ENCODE measurements around the gene KCNK17. TPM values are rescaled to one million over a fixed set of nuclear protein-coding genes. Genes with fewer than 3 reads are reported as not detected.

KCNK17 gene
- total RNA-seq, 4 donors from 2014 or later, result 0.79 to 2.3 (median 1.3) TPM; not detected in 1

DNA sequence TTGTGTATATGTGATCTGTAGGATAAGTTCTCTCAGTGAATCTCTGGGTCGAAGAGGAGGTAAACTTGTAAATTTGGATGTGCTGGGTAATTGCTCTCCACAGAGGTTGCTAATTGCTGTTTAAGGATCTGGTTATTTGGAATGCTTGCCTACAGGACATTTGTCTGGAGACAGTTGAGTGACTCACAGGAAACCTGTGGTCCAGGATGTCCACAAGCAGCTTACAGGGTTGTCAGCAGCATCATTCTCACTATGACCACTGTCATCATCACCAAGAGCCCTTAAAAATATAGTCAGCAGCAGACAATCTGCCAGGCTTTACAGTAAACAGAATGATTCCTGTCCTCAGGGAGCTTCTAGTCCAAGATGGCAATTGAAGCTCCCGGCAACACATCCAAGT lies 53.8 kb downstream of the KCNK17 start:
- H3K4me3 ChIP-seq, result no peak overlapping the region
- no peaks in the 10 kb centered on the region for H3K27me3 ChIP-seq
- TF ChIP-seq POLR2A (IDR thresholded peaks at IDR 0.05), result no peak
- TF ChIP-seq, protein P1, sequence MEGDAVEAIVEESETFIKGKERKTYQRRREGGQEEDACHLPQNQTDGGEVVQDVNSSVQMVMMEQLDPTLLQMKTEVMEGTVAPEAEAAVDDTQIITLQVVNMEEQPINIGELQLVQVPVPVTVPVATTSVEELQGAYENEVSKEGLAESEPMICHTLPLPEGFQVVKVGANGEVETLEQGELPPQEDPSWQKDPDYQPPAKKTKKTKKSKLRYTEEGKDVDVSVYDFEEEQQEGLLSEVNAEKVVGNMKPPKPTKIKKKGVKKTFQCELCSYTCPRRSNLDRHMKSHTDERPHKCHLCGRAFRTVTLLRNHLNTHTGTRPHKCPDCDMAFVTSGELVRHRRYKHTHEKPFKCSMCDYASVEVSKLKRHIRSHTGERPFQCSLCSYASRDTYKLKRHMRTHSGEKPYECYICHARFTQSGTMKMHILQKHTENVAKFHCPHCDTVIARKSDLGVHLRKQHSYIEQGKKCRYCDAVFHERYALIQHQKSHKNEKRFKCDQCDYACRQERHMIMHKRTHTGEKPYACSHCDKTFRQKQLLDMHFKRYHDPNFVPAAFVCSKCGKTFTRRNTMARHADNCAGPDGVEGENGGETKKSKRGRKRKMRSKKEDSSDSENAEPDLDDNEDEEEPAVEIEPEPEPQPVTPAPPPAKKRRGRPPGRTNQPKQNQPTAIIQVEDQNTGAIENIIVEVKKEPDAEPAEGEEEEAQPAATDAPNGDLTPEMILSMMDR (IDR thresholded peaks at IDR 0.05), result no peak
- no peaks in the 10 kb centered on the region for H3K4me1 ChIP-seq
- DNase-seq, result no peak
- H3K9me3 ChIP-seq, result no peaks in the 10 kb centered on the region
- intact Hi-C loops (cut with DNase I; ENCODE audit: low total_unique reads), result no loop called here
- H3K36me3 ChIP-seq, result no peaks in the 10 kb centered on the region
- H3K27ac ChIP-seq, result no peak overlapping the region

DNA sequence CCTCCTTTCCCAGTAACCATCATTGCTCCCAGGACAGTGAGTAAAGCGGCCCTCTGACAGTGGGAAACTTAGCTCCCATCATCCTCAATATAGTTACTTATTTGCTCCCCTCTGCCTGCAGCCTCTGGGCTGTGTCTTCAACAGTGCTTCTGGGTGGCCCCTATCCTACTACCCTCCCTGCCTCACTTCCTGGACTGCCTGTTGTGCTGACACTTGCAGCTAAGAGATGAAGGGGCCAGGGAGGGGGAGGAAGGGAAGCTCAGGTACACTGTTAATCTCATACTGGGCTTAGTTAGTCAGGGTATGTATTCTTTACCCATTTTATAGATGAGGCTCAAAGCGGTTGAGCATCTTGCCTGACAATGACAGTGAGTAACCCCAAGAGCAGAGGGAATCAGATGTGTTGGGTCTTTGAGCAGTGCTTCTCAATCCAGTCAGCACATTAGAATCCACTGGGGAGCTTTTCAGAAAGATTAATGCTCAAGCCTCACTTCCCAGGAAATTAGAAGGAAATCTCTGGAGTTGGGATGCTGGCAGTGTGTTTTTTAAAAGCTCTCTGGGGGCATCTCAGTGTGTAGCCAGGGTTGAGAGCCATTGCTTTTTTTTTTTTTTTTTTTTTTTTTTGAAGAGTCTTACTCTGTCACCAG lies 57.8 kb downstream of the KCNK17 start:
- DNase-seq, result no peak
- Histone ChIP-seq H3K36me3 (no peaks in the 10 kb centered on the region), H3K27ac (no peak overlapping the region), H3K4me1 (no peaks in the 10 kb centered on the region), H3K9me3 (no peaks in the 10 kb centered on the region), H3K27me3 (no peaks in the 10 kb centered on the region), H3K4me3 (no peak overlapping the region)
- no peak for TF ChIP-seq POLR2A (IDR thresholded peaks at IDR 0.05)
- TF ChIP-seq, protein P1 (IDR thresholded peaks at IDR 0.05), result no peak
- intact Hi-C loops (cut with DNase I; ENCODE audit: low total_unique reads), result no loop called here

DNA sequence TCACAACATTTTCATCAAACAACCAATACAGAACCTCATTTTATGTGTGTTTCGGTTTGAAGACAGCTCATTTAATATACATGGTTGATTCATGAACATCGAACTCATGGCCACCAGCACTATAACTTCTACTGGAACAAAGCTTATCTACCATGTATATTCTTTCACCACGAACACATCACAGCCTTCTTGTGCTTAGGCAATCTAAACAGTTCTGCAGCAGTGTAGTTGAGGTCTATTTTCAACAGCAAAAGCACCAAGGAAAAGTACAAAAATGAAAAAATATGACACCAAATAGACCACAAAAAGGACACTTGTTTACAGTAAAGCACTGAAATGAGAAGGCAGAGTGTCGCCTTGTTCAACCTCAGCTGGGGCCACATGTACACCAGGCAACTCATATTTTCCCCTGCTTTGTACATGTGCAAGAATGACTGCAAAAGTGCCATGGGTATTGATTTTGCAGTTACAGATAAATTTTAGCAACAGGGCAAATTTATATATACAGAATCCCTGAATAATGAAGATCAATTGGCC lies 59.2 kb downstream of the KCNK17 start:
- H3K9me3 ChIP-seq, result no peaks in the 10 kb centered on the region
- H3K4me1 ChIP-seq, result no peaks in the 10 kb centered on the region
- no peak overlapping the region for H3K4me3 ChIP-seq
- TF ChIP-seq, protein P1 (IDR thresholded peaks at IDR 0.05), result no peak
- no peak for TF ChIP-seq POLR2A (IDR thresholded peaks at IDR 0.05)
- H3K27ac ChIP-seq, result no peak overlapping the region
- intact Hi-C loops (cut with DNase I; ENCODE audit: low total_unique reads), result no loop called here
- no peaks in the 10 kb centered on the region for H3K27me3 ChIP-seq
- H3K36me3 ChIP-seq, result no peaks in the 10 kb centered on the region
- no peak for DNase-seq

DNA sequence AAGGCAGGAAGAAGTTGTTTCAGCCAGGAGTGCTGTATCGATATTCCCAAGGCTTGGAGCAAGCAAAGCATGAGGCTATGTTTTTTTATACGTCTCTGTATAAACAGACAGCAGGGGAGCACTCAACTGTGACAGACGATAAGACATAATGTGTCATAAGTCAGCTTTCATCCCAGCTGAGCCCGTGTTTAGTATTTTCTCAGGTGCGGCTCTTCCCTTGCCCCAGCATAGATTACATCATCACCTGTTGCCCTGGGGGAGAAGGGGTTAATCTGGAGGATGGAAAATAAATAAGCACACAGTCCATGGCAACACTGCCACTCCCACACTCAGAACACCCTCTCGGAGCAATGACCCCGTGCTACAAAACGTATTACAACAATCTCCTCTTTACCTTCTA lies 62.8 kb downstream of the KCNK17 start:
- TF ChIP-seq POLR2A (IDR thresholded peaks at IDR 0.05), result no peak
- TF ChIP-seq, protein P1 (IDR thresholded peaks at IDR 0.05), result no peak
- DNase-seq, result no peak
- intact Hi-C loops (cut with DNase I; ENCODE audit: low total_unique reads), result no loop called here
- H3K27ac ChIP-seq, result no peak overlapping the region
- H3K4me3 ChIP-seq, result no peak overlapping the region
- no peaks in the 10 kb centered on the region for H3K9me3 ChIP-seq
- H3K27me3 ChIP-seq, result no peaks in the 10 kb centered on the region
- no peaks in the 10 kb centered on the region for H3K4me1 ChIP-seq
- H3K36me3 ChIP-seq, result no peaks in the 10 kb centered on the region

DNA sequence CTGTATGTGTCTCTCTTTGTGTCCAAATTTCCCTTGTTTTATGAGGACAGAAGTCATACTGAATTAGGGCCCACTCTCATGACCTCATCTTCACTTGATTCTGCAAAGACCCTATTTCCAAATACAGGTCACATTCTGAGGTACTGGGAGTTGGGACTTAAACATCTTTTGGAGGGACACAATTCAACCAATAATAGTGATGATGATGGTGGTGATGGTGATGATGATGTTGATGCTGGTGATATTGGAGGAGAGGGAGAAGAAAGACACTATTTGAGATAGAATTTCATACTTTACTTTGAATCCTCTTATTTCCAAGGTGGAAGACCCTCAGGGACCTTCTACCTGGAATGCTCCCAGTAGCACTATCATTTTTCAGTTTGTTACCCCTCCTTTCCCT lies 63.7 kb downstream of the KCNK17 start:
- intact Hi-C loops (cut with DNase I; ENCODE audit: low total_unique reads), result no loop called here

More for the DNA sequence above, 63.7 kb downstream of the KCNK17 start:
- Histone ChIP-seq H3K27ac (no peak overlapping the region), H3K27me3 (no peaks in the 10 kb centered on the region), H3K4me3 (no peak overlapping the region), H3K4me1 (no peaks in the 10 kb centered on the region), H3K9me3 (no peaks in the 10 kb centered on the region), H3K36me3 (no peaks in the 10 kb centered on the region)
- DNase-seq, result no peak
- no peak for TF ChIP-seq POLR2A (IDR thresholded peaks at IDR 0.05)
- TF ChIP-seq, protein P1 (IDR thresholded peaks at IDR 0.05), result no peak
